Kidney epithelial cell (primary cell): ENCODE data around the gene CD300LB. TPM values are rescaled to one million over a fixed set of nuclear protein-coding genes. Genes with fewer than 3 reads are reported as not detected.

ENCODE experiments used
- DNase-seq: peaks from one replicate; pipeline ENCODE4 v3.0.0-alpha.2; 2010; ENCODE audit warnings: low read depth
- H3K27me3 ChIP-seq: 2 replicates; pipeline ENCODE4 v1.6.0; 2011; ENCODE audit warnings: low read length; ENCODE audit not compliant: control insufficient read depth, insufficient read depth
- H3K36me3 ChIP-seq: 2 replicates; pipeline ENCODE4 v1.5.1; 2011; ENCODE audit warnings: low read length; ENCODE audit not compliant: control insufficient read depth, insufficient read depth
- H3K4me3 ChIP-seq: 2 replicates; pipeline ENCODE4 v1.5.1; 2011; ENCODE audit warnings: low read depth, mild to moderate bottlenecking, control low read depth, low read length
- CTCF ChIP-seq: IDR thresholded peaks from 2 replicates; pipeline ENCODE4 v1.5.1; 2011; ENCODE audit warnings: mild to moderate bottlenecking, moderate library complexity, low read length, control low read depth, inconsistent platforms; ENCODE audit not compliant: insufficient read depth, poor library complexity, severe bottlenecking
- total RNA-seq: library from RNA; depleted of rRNA; stranded (reverse); fragments of >200 nt; gene quantifications from 2 replicates; pipeline ENCODE4 v1.2.3, GENCODE V29; 2015

Gene CD300LB
- total RNA-seq, 1 donor from 2014 or later: not detected

- no peak overlapping the region for H3K4me3 ChIP-seq
- TF ChIP-seq CTCF: no peak
- DNase-seq: no peak
- H3K27me3 ChIP-seq: no peaks in the 10 kb centered on the region
- H3K36me3 ChIP-seq: no peaks in the 10 kb centered on the region
Observed at GRCh38 chr17:74515941-74516340, 15.3 kb downstream of the CD300LB start.

DNA sequence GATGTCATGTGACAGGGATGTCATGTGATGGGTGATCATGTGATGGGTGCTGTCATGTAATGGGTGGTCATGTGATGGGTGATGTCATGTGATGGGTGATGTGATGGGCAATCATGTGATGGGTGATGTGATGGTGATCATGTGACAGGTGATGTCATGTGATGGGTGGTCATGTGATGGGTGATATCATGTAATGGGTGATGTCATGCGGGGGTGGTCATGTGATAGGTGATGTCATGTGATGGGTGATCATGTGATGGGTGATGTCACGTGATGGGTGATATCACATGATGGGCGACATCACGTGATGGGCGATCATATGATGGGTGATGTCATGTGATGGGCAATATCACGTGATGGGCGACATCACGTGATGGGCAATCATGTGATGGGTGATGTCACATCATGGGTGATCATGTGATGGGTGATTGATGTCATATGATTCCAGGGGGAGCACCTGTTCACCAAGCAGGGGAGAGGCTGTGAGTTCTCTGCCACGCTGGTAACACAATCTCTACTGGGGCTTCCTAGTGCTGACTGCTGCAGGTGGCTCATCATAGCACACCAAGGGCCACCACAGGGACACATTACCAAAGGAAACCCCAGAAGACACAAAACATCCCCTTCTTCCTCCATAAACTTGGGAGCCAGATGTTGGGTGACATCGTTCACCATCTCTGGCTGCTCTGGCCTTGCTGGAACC, 16.5 kb downstream of the CD300LB start:
- H3K4me3 ChIP-seq: no peak overlapping the region
- DNase-seq: no peak
- H3K36me3 ChIP-seq: no peaks in the 10 kb centered on the region
- H3K27me3 ChIP-seq: no peaks in the 10 kb centered on the region
- TF ChIP-seq CTCF: no peak

GRCh38 chr17:74513987-74514631, 17.2 kb downstream of the CD300LB start:
- H3K27me3 ChIP-seq: no peaks in the 10 kb centered on the region
- DNase-seq: no peak
- TF ChIP-seq CTCF: no peak

GRCh38 chr17:74512624-74513091, 18.6 kb downstream of the CD300LB start:
- DNase-seq: peak; percentile 65
- H3K4me3 ChIP-seq: no peak overlapping the region
- no peak for TF ChIP-seq CTCF
- H3K27me3 ChIP-seq: no peaks in the 10 kb centered on the region
- no peaks in the 10 kb centered on the region for H3K36me3 ChIP-seq

More at GRCh38 chr17:74513987-74514631, 17.2 kb downstream of the CD300LB start:
- H3K36me3 ChIP-seq: no peaks in the 10 kb centered on the region
- no peak overlapping the region for H3K4me3 ChIP-seq

DNA sequence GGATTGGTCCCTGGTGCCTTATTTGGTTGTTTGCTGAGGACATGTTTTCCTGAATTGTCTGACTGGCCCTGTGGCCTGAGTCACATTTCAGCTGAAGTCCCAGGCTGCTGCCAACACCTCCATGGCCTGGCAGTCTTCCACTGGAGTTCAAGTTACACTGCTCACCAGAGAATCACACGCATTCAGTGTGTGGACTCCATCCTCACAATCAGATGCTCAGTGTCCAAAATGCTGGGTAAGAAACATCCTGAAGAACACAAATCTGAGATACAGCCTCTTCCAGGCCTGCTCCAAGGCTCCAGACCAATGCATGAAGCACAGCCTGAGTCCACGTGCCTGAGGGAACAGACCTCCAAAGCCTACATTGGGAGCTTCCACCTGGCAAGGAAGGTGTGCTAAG, 19.2 kb downstream of the CD300LB start:
- no peak for DNase-seq
- H3K4me3 ChIP-seq: no peak overlapping the region
- no peaks in the 10 kb centered on the region for H3K36me3 ChIP-seq
- no peaks in the 10 kb centered on the region for H3K27me3 ChIP-seq
- TF ChIP-seq CTCF: no peak
